Forelimb muscle (tissue), 1 donor: ENCODE data around the gene ZFR2. TPM values are rescaled to one million over a fixed set of nuclear protein-coding genes. Genes with fewer than 3 reads are reported as not detected.

Experiments used
- DNase-seq: peaks from one replicate; pipeline ENCODE4 v3.0.0-alpha.2; 2013; ENCODE audit warnings: low read depth
- polyA plus RNA-seq: library from polyadenylated mRNA; unstranded; fragments of 120-200 nt; gene quantifications from one replicate; pipeline ENCODE4 v1.2.1, GENCODE V29; 2013; ENCODE audit not compliant: insufficient read length

Gene ZFR2
- polyA plus RNA-seq, 1 donor: 0.05 TPM

DNA sequence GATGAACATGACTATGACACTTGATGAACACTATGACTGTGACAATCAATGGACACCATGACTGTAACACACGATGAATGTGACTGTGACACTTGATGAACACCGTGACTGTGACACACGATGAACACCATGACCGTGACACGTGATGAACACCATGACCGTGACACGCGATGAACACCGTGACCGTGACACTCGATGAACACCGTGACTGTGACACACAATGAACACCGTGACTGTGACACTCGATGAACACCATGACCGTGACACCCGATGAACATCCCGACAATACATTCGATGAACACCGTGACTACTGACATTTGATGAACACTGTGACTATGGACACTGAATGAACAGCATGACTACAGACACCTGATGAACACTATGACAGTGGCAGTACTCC lies 30.9 kb downstream of the ZFR2 start:
- DNase-seq: no peak

GRCh38 chr19:3837332-3837731 lies 31.5 kb downstream of the ZFR2 start:
- DNase-seq: no peak

- DNase-seq: no peak
Observed at GRCh38 chr19:3836887-3837286, 32.0 kb downstream of the ZFR2 start.

DNA sequence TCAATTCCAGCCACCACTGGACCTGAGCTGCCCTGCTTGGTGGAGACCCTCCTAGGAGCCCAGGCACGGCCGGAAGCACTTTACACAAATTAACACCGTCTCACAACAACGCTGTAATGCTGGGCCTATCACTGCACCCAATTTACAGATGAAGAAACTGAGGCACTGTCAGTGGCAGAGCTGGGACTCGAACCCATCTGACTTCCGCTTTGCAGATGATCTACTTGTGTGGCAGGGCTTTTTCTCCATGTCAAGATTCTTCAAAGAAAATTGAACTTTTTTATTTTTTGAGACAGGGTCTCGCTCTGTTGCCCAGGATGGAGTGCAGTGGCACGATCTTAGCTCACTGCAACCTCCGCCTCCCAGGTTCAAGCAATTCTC lies 33.8 kb downstream of the ZFR2 start:
- DNase-seq: no peak

- DNase-seq: no peak
Observed at GRCh38 chr19:3834349-3835054, 34.3 kb downstream of the ZFR2 start.

DNA sequence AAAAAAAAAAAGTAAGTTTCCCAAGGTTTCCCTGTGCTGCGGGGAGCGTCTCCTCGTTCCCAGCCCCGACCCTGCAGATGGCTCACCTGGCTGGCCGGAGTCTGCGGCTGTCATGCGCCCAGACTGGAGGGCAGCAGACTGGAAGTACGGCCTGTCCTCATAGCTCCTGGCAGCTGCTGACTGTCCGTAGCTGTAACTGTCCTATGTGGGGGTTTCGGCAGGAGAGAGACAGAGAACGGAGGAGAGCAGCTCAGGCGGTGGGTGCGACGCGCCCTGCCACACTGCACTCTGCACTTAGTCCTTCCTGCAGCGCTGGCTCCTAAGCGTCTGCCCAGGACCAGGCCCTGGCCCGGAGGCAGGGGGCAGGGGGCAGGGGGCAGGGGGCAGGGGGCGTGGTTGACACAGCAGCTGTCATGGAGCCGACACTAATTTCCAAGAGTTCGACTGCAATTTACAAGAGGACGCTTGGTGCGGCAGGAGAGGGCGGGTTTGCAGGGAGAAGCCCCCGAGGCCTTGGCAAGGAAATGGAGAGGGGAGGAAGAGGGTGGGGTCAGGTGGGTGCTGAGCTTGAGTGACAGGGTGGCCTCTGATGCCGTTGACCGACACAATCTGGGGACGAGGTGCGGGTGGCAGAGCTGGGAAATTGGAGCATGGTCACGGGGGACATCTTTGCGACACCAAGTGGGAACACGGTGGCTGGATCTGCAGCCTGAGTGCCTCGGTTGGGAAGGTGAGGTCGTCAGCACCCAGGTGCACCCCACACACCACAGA lies 35.1 kb downstream of the ZFR2 start:
- DNase-seq: no peak

GRCh38 chr19:3832001-3832400 lies 36.8 kb downstream of the ZFR2 start:
- DNase-seq: no peak

GRCh38 chr19:3831601-3832000 lies 37.2 kb downstream of the ZFR2 start:
- DNase-seq: no peak

DNA sequence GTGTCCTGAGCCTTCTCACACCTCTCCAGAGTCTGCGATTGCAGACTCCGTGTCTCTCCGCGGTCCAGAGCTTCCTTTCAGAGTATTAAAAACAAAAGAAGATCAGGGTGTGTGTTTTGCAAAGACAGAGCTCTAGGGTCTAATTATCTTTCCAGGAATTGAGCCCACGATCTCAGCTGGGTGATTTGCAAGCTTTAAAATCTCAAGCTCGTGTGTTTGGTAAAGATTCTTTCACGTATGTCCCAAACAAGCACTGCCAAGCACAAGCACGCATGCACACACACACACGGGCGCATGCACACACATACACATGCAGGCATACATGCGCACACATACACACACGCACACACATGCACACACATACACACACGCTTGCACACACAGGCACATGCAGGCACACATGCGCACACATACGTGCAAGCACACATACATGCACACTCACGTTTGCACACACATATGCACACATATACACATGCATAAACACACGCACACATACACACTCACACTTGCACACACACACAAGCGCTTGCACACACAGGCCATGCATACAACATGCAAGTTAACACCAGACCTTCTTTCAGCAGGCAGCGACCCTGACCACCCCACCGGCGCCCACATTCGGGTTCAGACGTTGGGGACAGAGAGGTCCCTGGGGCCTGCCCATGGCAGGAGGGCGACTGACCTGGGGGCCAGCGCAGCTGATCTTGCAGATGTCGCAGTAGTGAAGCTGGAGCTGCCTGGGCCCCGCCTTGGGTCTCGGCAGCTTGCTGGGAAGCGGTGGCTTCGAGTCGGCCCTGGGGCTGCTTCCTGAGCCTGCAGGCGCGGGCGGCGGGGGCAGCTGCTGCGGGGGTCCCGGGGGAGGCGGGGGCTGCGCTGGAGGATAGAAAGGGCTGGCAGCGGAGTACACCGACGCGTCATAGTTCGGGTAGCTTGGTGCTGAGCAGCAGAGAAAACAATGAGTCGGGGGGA lies 37.9 kb downstream of the ZFR2 start:
- DNase-seq: no peak

- DNase-seq: no peak
Observed at GRCh38 chr19:3827306-3827705, 41.5 kb downstream of the ZFR2 start.

DNA sequence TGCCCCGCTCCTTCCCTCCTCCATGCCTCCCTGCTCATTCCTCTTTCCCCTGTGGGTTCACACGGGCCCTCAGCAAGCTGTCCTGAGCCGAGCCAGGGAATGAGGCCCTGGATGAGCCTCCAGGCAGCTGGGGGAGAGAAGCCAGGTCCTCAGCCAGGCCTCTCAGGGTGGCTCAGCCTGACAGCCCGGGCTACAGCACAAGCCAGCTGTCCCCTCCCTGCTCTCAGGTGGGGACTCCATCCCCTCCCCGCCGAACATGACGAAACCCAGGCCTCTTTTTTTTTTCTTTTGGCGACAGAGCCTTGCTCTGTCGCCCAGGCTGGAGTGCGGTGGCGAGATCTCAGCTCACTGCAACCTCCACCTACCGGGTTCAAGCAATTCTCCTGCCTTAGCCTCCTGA lies 42.7 kb downstream of the ZFR2 start:
- no peak for DNase-seq

GRCh38 chr19:3825286-3825956 lies 43.4 kb downstream of the ZFR2 start:
- DNase-seq: no peak

GRCh38 chr19:3823350-3823713 lies 45.5 kb downstream of the ZFR2 start:
- no peak for DNase-seq

DNA sequence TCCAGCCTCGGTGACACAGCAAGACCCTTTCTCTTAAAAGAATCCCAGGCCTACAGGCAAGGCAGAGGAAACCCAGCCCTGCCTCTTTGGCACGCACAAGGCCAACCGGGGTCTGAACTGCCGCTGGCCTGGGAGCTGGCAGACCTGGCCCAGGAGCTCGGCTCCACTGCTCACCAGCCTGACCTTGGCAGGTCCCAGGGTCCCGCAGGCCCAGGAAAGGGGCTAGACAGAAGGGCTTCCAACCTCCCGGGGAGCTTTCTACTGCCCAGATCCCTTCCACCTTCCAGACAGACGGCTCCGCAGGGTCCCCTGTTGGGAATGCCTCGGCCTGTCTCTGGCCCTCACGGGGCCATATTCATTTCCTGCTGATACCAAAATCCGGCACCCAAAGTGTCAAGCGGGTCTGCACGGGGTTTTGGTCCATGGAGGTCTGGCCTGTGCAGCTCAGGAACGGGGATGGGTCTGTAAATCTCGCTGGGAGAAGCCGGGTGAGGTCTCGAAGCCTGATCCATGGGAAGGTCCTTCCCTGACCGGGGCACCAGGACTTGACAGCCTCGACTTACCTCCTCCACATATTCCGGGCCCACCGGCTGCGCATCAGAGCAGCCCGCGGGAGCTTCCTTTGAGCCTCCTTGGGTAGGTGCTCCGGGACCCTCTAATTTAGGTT lies 46.0 kb downstream of the ZFR2 start:
- no peak for DNase-seq

- no peak for DNase-seq
Observed at GRCh38 chr19:3821857-3822364, 46.9 kb downstream of the ZFR2 start.

DNA sequence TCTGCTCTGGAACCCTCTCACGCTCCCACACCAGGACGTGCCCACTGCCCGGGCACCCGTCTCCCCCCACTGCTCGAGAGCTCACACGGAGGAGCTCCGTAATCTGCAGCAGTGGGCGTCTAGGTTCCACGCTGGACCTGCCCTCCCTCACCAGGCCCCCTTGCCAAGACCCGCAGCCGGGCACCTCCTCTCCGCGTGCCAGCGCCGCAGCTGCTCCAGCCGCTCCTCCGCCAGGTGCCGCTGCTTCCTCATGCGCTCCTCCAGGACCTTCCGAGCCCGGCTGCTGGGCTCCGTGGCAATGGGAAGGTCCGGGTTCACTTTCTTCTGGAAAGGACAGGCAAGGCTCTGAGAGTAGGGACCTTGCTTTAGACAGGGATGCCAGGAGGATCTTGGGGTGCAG lies 47.7 kb downstream of the ZFR2 start:
- DNase-seq: no peak

DNA sequence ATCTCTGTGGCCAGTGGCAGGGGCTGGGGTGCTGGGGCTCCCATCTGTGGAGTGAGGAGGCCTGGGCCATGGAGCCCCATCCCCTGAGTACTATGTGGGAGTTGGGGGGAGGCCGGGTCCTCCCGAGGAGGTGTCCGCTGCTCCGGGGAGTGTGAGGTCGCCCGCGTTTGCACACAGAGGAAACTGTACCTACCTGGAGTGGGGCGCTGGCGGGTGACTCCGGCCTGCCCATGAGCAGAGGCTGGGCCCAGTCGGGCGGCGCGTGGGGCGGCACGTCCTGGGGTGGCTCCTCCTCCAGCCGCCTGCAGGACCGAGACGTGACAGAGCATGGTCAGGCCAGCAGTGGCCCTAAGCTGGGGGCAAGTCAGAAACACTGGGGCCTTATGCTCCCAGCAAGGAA lies 48.8 kb downstream of the ZFR2 start:
- no peak for DNase-seq

DNA sequence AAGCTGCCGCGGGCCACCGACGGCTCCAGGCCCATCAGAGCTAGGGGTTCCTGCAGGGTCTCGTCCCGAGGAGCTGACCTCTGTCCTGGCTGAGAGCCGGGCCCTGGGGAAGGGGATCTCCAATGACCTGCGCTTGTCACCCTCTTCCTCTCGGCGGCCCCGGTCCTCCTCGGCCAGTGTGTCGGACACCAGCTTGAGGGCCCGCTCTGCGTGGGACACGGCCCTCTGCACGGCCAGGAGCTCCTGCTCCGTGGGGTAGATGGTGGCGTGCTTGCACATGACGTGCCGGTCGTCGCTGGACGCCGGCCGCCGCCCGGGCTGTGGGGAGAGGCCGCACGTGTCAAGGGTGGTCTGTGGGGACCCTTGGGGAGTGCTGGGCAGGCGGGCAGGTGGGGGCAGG lies 49.9 kb downstream of the ZFR2 start:
- DNase-seq: no peak

- no peak for DNase-seq
Observed at GRCh38 chr19:3818466-3818865, 50.4 kb downstream of the ZFR2 start.

DNA sequence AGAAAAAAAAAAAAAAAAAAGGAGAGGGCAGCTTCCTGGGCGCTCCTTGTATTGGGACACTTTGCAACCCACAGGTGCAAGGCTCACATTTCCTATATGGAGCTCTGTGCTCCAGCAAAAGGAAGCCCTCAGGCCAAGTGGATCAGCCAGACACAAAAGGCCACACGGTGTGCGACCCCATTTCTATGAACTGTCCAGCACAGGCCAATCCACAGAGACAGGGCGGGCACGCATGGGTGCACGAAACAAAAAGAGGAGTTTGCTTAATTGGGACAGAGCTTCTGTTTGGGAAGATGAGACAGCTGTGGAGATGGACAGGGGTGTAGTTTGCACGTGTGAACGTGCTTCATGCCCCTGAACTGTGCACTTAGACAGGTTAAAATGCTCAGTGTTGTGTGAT lies 51.1 kb downstream of the ZFR2 start:
- no peak for DNase-seq
